Common myeloid progenitor, CD34-positive (primary cell): ENCODE data around the gene P2RY12.

Source experiments
- CTCF ChIA-PET: fragments of 350-600 bp; sonication (Branson Sonifier 250); formaldehyde crosslinking; loops from one replicate; lab custom pipeline; 2021; ENCODE audit warnings: antibody characterized with exemption; lab: Charles Lee
- POLR2A ChIA-PET: fragments of 350-600 bp; sonication (Branson Sonifier 250); formaldehyde crosslinking; loops from one replicate; lab custom pipeline; 2021; ENCODE audit warnings: antibody characterized with exemption; lab: Charles Lee
- DNase-seq, 3 donors: peaks; one replicate each; pipeline versions ENCODE4 v3.0.0 to v3.0.0-alpha.2; 2013
- H3K27ac ChIP-seq, 2 experiments: 1 replicate in 1 of 2; 2 replicates in 1 of 2; pipeline ENCODE4 v1.7.0; 2013; ENCODE audit warnings: inconsistent platforms in 2 of 2, low read length in 2 of 2, mild to moderate bottlenecking in 2 of 2, low read depth in 1 of 2, moderate library complexity in 1 of 2; ENCODE audit not compliant: severe bottlenecking in 2 of 2, insufficient read depth in 1 of 2, poor library complexity in 1 of 2
- H3K27me3 ChIP-seq, 5 experiments: replicated peaks in 2 of 5; 1 replicate in 3 of 5; 2 replicates in 2 of 5; pipeline versions ENCODE4 v1.6.1 to v1.7.0; 2013; ENCODE audit warnings: low read length in 4 of 5, mild to moderate bottlenecking in 2 of 5, moderate library complexity in 2 of 5, inconsistent platforms in 1 of 5; ENCODE audit not compliant: insufficient read depth in 5 of 5, control insufficient read depth in 4 of 5
- H3K36me3 ChIP-seq, 4 experiments: 1 replicate in 2 of 4; 2 replicates in 2 of 4; pipeline versions ENCODE4 v1.6.1 to v1.7.0; 2013; ENCODE audit warnings: low read length in 3 of 4, control low read depth in 1 of 4, mild to moderate bottlenecking in 1 of 4; ENCODE audit not compliant: control insufficient read depth in 4 of 4, insufficient read depth in 4 of 4
- H3K4me1 ChIP-seq, 4 experiments: 1 replicate in 3 of 4; 2 replicates in 1 of 4; pipeline versions ENCODE4 v1.6.1 to v1.7.1; 2013; ENCODE audit warnings: low read length in 3 of 4, mild to moderate bottlenecking in 3 of 4, control low read depth in 1 of 4, inconsistent platforms in 1 of 4, moderate library complexity in 1 of 4; ENCODE audit not compliant: control insufficient read depth in 4 of 4, insufficient read depth in 4 of 4; ENCODE audit errors: control extremely low read depth in 1 of 4
- H3K4me3 ChIP-seq, 7 experiments: 1 replicate in 4 of 7; 2 replicates in 3 of 7; pipeline versions ENCODE4 v1.5.1 to v1.7.0; 2013; ENCODE audit warnings: mild to moderate bottlenecking in 7 of 7, low read length in 6 of 7, moderate library complexity in 6 of 7, inconsistent platforms in 2 of 7, low read depth in 2 of 7, control low read depth in 1 of 7; ENCODE audit not compliant: insufficient read depth in 4 of 7, control insufficient read depth in 1 of 7; ENCODE audit errors: extremely low read depth in 1 of 7
- H3K9me3 ChIP-seq, 5 experiments: 1 replicate in 4 of 5; 2 replicates in 1 of 5; pipeline versions ENCODE4 v1.6.1 to v1.7.1; 2013; ENCODE audit warnings: low read length in 4 of 5, mild to moderate bottlenecking in 2 of 5, inconsistent platforms in 1 of 5, low read depth in 1 of 5, moderate library complexity in 1 of 5; ENCODE audit not compliant: control insufficient read depth in 4 of 5, insufficient read depth in 2 of 5; ENCODE audit errors: control extremely low read depth in 1 of 5
- WGBS: methylation state at CpG from one replicate; pipeline ENCODE4 v1.1.5; 2013; ENCODE audit not compliant: insufficient coverage; 5-methylcytosine and 5-hydroxymethylcytosine counted together

P2RY12 gene

GRCh38 chr3:151425627-151426340, 41.2 kb upstream of the P2RY12 start:
- Histone ChIP-seq H3K4me3 (no peak overlapping the region), H3K36me3 (peaks cover 2 to 44% (median 13%) of the 10 kb centered on the region in 4 experiments), H3K27ac (no peak overlapping the region), H3K27me3 (no peaks in the 10 kb centered on the region), H3K4me1 (peaks cover 7 to 21% (median 16%) of the 10 kb centered on the region in 4 experiments), H3K9me3 (peaks cover 0 to 4% (median 0%) of the 10 kb centered on the region in 5 experiments)
- ChIA-PET CTCF (interaction anchor here (1.4 to 3.0 kb wide), 4 partner anchors 12 to 137 kb away, joined by 3 to 9 read pairs (median 4); no protein-coding TSS in a partner anchor), POLR2A (no interaction called here)
- DNase-seq = peak in 2 of 3 donors; percentile 8 to 15
- 80% methylated on average over 2 of the region's 4 CpGs for WGBS

- WGBS = no CpG with 5 or more reads among the region's 5 CpGs
- Histone ChIP-seq H3K9me3 (no peaks in the 10 kb centered on the region), H3K27me3 (no peaks in the 10 kb centered on the region), H3K4me3 (no peak overlapping the region), H3K27ac (no peak overlapping the region), H3K4me1 (peaks cover 7 to 21% (median 16%) of the 10 kb centered on the region in 4 experiments), H3K36me3 (peaks cover 0 to 46% (median 15%) of the 10 kb centered on the region in 4 experiments)
- ChIA-PET POLR2A (no interaction called here), CTCF (interaction anchor here (0.7 kb wide), 1 partner anchor 414 kb away, joined by 5 read pairs; no protein-coding TSS in a partner anchor)
- no peak for DNase-seq
These were observed 38.5 kb upstream of the P2RY12 start for GRCh38 chr3:151423091-151423490.

GRCh38 chr3:151421938-151422337, 37.4 kb upstream of the P2RY12 start:
- no peak overlapping the region for H3K27ac ChIP-seq
- H3K4me1 ChIP-seq = peaks cover 7 to 21% (median 16%) of the 10 kb centered on the region in 4 experiments
- H3K36me3 ChIP-seq = peaks cover 0 to 48% (median 16%) of the 10 kb centered on the region in 4 experiments
- DNase-seq = peak; percentile 7 to 73 (median 53)
- ChIA-PET CTCF (interaction anchor here (0.7 to 1.1 kb wide), 3 partner anchors 17 to 70 kb away, joined by 3 read pairs; no protein-coding TSS in a partner anchor), POLR2A (no interaction called here)
- no peaks in the 10 kb centered on the region for H3K9me3 ChIP-seq
- H3K4me3 ChIP-seq = no peak overlapping the region
- 76% methylated on average over 4 of the region's 4 CpGs for WGBS
- no peaks in the 10 kb centered on the region for H3K27me3 ChIP-seq

GRCh38 chr3:151419806-151420205, 35.3 kb upstream of the P2RY12 start:
- Histone ChIP-seq H3K27ac (no peak overlapping the region), H3K27me3 (no peaks in the 10 kb centered on the region), H3K4me1 (peaks cover 0 to 6% (median 4%) of the 10 kb centered on the region in 4 experiments), H3K36me3 (peaks cover 0 to 55% (median 17%) of the 10 kb centered on the region in 4 experiments), H3K4me3 (no peak overlapping the region), H3K9me3 (no peaks in the 10 kb centered on the region)
- POLR2A ChIA-PET = no interaction called here
- WGBS = 80% methylated on average over 4 of the region's 6 CpGs
- CTCF ChIA-PET = no interaction called here
- DNase-seq = no peak

GRCh38 chr3:151415289-151415688, 30.7 kb upstream of the P2RY12 start:
- CTCF ChIA-PET = no interaction called here

GRCh38 chr3:151412989-151413388, 28.4 kb upstream of the P2RY12 start:
- CTCF ChIA-PET = interaction anchor here (0.6 to 2.7 kb wide), 3 partner anchors 13 to 198 kb away, joined by 3 to 9 read pairs (median 3); no protein-coding TSS in a partner anchor

More at GRCh38 chr3:151415289-151415688, 30.7 kb upstream of the P2RY12 start:
- WGBS = 100% methylated on average over 1 of the region's 1 CpG
- POLR2A ChIA-PET = no interaction called here
- H3K4me3 ChIP-seq = no peak overlapping the region
- no peak for DNase-seq
- H3K36me3 ChIP-seq = peaks cover 0 to 77% (median 26%) of the 10 kb centered on the region in 4 experiments
- H3K4me1 ChIP-seq = no peaks in the 10 kb centered on the region
- H3K27ac ChIP-seq = no peak overlapping the region
- no peaks in the 10 kb centered on the region for H3K27me3 ChIP-seq
- H3K9me3 ChIP-seq = peaks cover 0 to 3% (median 0%) of the 10 kb centered on the region in 5 experiments

More at GRCh38 chr3:151412989-151413388, 28.4 kb upstream of the P2RY12 start:
- Histone ChIP-seq H3K4me3 (no peak overlapping the region), H3K36me3 (peaks cover 0 to 75% (median 22%) of the 10 kb centered on the region in 4 experiments), H3K9me3 (peaks cover 0 to 3% (median 0%) of the 10 kb centered on the region in 5 experiments), H3K27ac (no peak overlapping the region), H3K4me1 (no peaks in the 10 kb centered on the region), H3K27me3 (no peaks in the 10 kb centered on the region)
- POLR2A ChIA-PET = no interaction called here
- DNase-seq = no peak
- WGBS = 91% methylated on average over 4 of the region's 5 CpGs
